HG02938 (cell line): ENCODE results near the gene SMAD4.
A peak's percentile ranks its signal among the peaks of the same experiment; 100 is the strongest.
"Not testable (repeated sequence)": the region's sequence is repeated elsewhere in the genome, so short reads cannot be mapped to it uniquely, and the experiment has no call there.

ENCODE experiments used
- ATAC-seq: cut with Tn5 transposase; IDR thresholded peaks from one replicate; pipeline ENCODE4 v1.9.1; 2021; ENCODE audit warnings: mild to moderate bottlenecking, moderate library complexity; ENCODE audit not compliant: unreplicated experiment

Gene SMAD4

GRCh38 chr18:51107598-51108305 lies 77.7 kb downstream of the SMAD4 start:
- no peak for ATAC-seq

GRCh38 chr18:51108330-51108729 lies 78.3 kb downstream of the SMAD4 start:
- no peak for ATAC-seq

- ATAC-seq, result peak; percentile 77
Observed at GRCh38 chr18:51110073-51110797, 80.2 kb downstream of the SMAD4 start.

- not testable (repeated sequence) for ATAC-seq
Observed at GRCh38 chr18:51111633-51112355, 81.8 kb downstream of the SMAD4 start.

GRCh38 chr18:51116996-51117395 lies 87.0 kb downstream of the SMAD4 start:
- not testable (repeated sequence) for ATAC-seq

GRCh38 chr18:51119561-51119960 lies 89.5 kb downstream of the SMAD4 start:
- ATAC-seq, result not testable (repeated sequence)

- ATAC-seq, result not testable (repeated sequence)
Observed at GRCh38 chr18:51119976-51120375, 90.0 kb downstream of the SMAD4 start.

GRCh38 chr18:51120809-51121596 lies 91.0 kb downstream of the SMAD4 start:
- ATAC-seq, result no peak

- ATAC-seq, result no peak
Observed at GRCh38 chr18:51121597-51121857, 91.5 kb downstream of the SMAD4 start.

GRCh38 chr18:51122266-51123045 lies 92.4 kb downstream of the SMAD4 start:
- ATAC-seq, result no peak

- ATAC-seq, result no peak
Observed at GRCh38 chr18:51123046-51123395, 93.0 kb downstream of the SMAD4 start.

GRCh38 chr18:51123481-51123880 lies 93.5 kb downstream of the SMAD4 start:
- ATAC-seq, result no peak

- no peak for ATAC-seq
Observed at GRCh38 chr18:51123936-51124486, 94.0 kb downstream of the SMAD4 start.

GRCh38 chr18:51125976-51126375 lies 96.0 kb downstream of the SMAD4 start:
- no peak for ATAC-seq

GRCh38 chr18:51127664-51128063 lies 97.7 kb downstream of the SMAD4 start:
- no peak for ATAC-seq

- ATAC-seq, result no peak
Observed at GRCh38 chr18:51128533-51128932, 98.5 kb downstream of the SMAD4 start.

- no peak for ATAC-seq
Observed at GRCh38 chr18:51132256-51132935, 102.4 kb downstream of the SMAD4 start.

- ATAC-seq, result no peak
Observed at GRCh38 chr18:51133580-51134160, 103.7 kb downstream of the SMAD4 start.
